GM12878 (cell line): ENCODE results near the gene GZMM. TPM values are rescaled to one million over a fixed set of nuclear protein-coding genes. Genes with fewer than 3 reads are reported as not detected.

Experiments
- BACH1 ChIP-seq: fragments of 450-650 bp; IDR thresholded peaks from 2 replicates; pipeline ENCODE4 v1.6.1; 2017; ENCODE audit warnings: mild to moderate bottlenecking, borderline replicate concordance
- BHLHE40 ChIP-seq, 2 experiments: fragments of 450-650 bp in 1 of 2; IDR thresholded peaks; 2 replicates each; pipeline ENCODE4 v1.6.1; 2011 to 2017; ENCODE audit warnings: low read depth in 2 of 2, borderline replicate concordance in 1 of 2, improper control_type of control experiment in 1 of 2, low read length in 1 of 2, mild to moderate bottlenecking in 1 of 2
- CTCF ChIP-seq, 3 experiments: IDR thresholded peaks in 2 of 3; conservative IDR thresholded peaks in 1 of 3; 2 replicates each; pipeline ENCODE4 v1.5.1; 2011; ENCODE audit warnings: low read depth in 3 of 3, low read length in 3 of 3, mild to moderate bottlenecking in 3 of 3, control low read depth in 2 of 3, moderate library complexity in 2 of 3, inconsistent platforms in 1 of 3, mixed read lengths in 1 of 3; ENCODE audit not compliant: control insufficient read depth in 2 of 3, insufficient read depth in 1 of 3; ENCODE audit errors: extremely low read depth in 1 of 3
- ETV6 ChIP-seq, 2 experiments: fragments of 450-650 bp in 1 of 2; IDR thresholded peaks in 1 of 2; conservative IDR thresholded peaks in 1 of 2; 2 replicates each; pipeline ENCODE4 v1.6.1; 2014; ENCODE audit warnings: antibody characterized with exemption in 1 of 2, borderline replicate concordance in 1 of 2, low read depth in 1 of 2, mild to moderate bottlenecking in 1 of 2, moderate library complexity in 1 of 2
- JUNB ChIP-seq: IDR thresholded peaks from 2 replicates; pipeline ENCODE4 v1.6.1; 2016; ENCODE audit warnings: antibody characterized with exemption, mild to moderate bottlenecking
- JUND ChIP-seq: IDR thresholded peaks from 2 replicates; pipeline ENCODE4 v1.6.1; 2012; ENCODE audit warnings: low read depth, mild to moderate bottlenecking, low read length, improper control_type of control experiment, moderate library complexity
- KDM1A ChIP-seq: fragments of 200-600 bp; sonication (generic); IDR thresholded peaks from 2 replicates; pipeline ENCODE4 v1.6.1; 2016; ENCODE audit warnings: borderline replicate concordance
- KLF5 ChIP-seq: fragments of 450-650 bp; IDR thresholded peaks from 2 replicates; pipeline ENCODE4 v1.6.1; 2014; ENCODE audit warnings: mild to moderate bottlenecking; ENCODE audit not compliant: partially characterized antibody
- MXI1 ChIP-seq: fragments of 150-350 bp; IDR thresholded peaks from 2 replicates; pipeline ENCODE4 v1.6.1; 2011; ENCODE audit warnings: low read depth, mild to moderate bottlenecking, inconsistent platforms, low read length, improper control_type of control experiment
- MYC ChIP-seq: IDR thresholded peaks from 2 replicates; pipeline ENCODE4 v1.6.1; 2011; ENCODE audit warnings: mild to moderate bottlenecking, low read length, moderate library complexity, inconsistent platforms; ENCODE audit not compliant: insufficient read depth, insufficient replicate concordance, insufficient read length, severe bottlenecking
- NFYA ChIP-seq: IDR thresholded peaks from 2 replicates; pipeline ENCODE4 v1.6.1; 2011; ENCODE audit warnings: low read depth, mild to moderate bottlenecking, low read length, improper control_type of control experiment, borderline replicate concordance
- NR2C1 ChIP-seq: fragments of 450-650 bp; IDR thresholded peaks from 2 replicates; pipeline ENCODE4 v1.6.1; 2017; ENCODE audit warnings: antibody characterized with exemption, mild to moderate bottlenecking, moderate library complexity
- PAX5 ChIP-seq: IDR thresholded peaks from 2 replicates; pipeline ENCODE4 v1.6.1; 2011; ENCODE audit warnings: low read depth, low read length, borderline replicate concordance
- POLR2A ChIP-seq: IDR thresholded peaks from 2 replicates; pipeline ENCODE4 v1.6.1; 2011; ENCODE audit warnings: low read depth, mild to moderate bottlenecking, low read length
- SMARCA5 ChIP-seq: fragments of 450-650 bp; IDR thresholded peaks from 2 replicates; pipeline ENCODE4 v1.6.1; 2017; ENCODE audit warnings: mild to moderate bottlenecking
- SPI1 ChIP-seq: IDR thresholded peaks from 2 replicates; pipeline ENCODE4 v1.6.1; 2011; ENCODE audit warnings: low read depth, mild to moderate bottlenecking, low read length, moderate library complexity, borderline replicate concordance; ENCODE audit not compliant: insufficient read depth
- SUZ12 ChIP-seq: fragments of 200-600 bp; sonication (generic); IDR thresholded peaks from one replicate; pipeline ENCODE4 v1.6.1; 2018; ENCODE audit warnings: antibody characterized with exemption, mild to moderate bottlenecking; ENCODE audit not compliant: unreplicated experiment
- YBX1 ChIP-seq: fragments of 450-650 bp; IDR thresholded peaks from 2 replicates; pipeline ENCODE4 v1.6.1; 2016; ENCODE audit warnings: antibody characterized with exemption
- ZBTB11 ChIP-seq: fragments of 450-650 bp; formaldehyde crosslinking; IDR thresholded peaks from 2 replicates; pipeline ENCODE4 v1.5.0; 2022; ENCODE audit warnings: mild to moderate bottlenecking, missing genetic modification characterization
- ZNF24 ChIP-seq: fragments of 450-650 bp; IDR thresholded peaks from 2 replicates; pipeline ENCODE4 v1.6.1; 2017; ENCODE audit warnings: antibody characterized with exemption, mild to moderate bottlenecking
- polyA plus RNA-seq, 11 experiments: library from polyadenylated mRNA; depleted of rRNA in 4 of 11; unstranded in 6 of 11; stranded (reverse) in 5 of 11; fragments of >200 nt; fragmentation: Nextera tagmentation in 4 of 11; fragmentation: Illumina TruSeq in 1 of 11; extraction: Ambion mirVana in 4 of 11; extraction: Trizol in 1 of 11; gene quantifications; 1 replicate in 1 of 11; 2 replicates in 10 of 11; pipeline versions ENCODE4 v1.2.1 to v1.2.3, GENCODE V29; 2011 to 2016; ENCODE audit warnings: inconsistent platforms in 2 of 11, missing spikeins in 2 of 11, low read depth in 1 of 11
- total RNA-seq, 4 experiments: library from RNA; depleted of rRNA in 3 of 4; stranded (reverse); fragments of >200 nt in 3 of 4; fragmentation: Illumina TruSeq in 1 of 4; extraction: Trizol in 1 of 4; gene quantifications; 2 replicates each; pipeline versions ENCODE4 v1.2.1 to v1.2.3, GENCODE V29; 2013 to 2021
- TF ChIP-seq, protein P1 (sequence below): fragments of 150-350 bp; IDR thresholded peaks from 2 replicates; pipeline ENCODE4 v1.6.1; 2016; ENCODE audit warnings: low read depth, low read length

GZMM gene
- total and polyA plus RNA-seq, 10 of the 15 experiments (the other 5 are each of a cell fraction or from before 2014, with no cell fraction given) = 0.09 to 0.48 (median 0.23) TPM; not detected in 7

DNA sequence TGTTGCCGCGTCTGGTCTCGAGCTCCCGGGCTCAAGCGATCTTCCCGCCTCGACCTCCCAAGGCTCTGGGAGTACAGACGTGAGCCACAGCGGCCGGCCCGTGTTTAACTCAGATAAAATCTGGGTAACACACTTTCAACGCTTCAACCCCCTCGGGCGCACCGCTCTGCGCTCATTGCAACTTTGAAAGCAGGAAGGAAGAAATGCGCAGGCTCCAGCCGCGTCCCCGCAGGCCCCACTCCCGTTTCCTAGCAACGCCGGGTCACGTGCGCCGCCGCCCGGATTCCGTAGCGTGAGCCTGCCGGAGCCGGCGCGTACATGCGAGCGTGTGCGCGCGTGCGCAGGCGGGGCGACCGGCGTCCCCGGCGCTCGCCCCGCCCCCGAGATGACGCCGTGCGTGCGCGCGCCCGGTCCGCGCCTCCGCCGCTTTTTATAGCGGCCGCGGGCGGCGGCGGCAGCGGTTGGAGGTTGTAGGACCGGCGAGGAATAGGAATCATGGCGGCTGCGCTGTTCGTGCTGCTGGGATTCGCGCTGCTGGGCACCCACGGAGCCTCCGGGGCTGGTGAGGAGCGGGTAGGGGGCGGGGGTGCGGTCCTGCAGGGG, 28.4 kb downstream of the GZMM start, which contains the start of gene BSG (continued):
- TF ChIP-seq, protein P1, sequence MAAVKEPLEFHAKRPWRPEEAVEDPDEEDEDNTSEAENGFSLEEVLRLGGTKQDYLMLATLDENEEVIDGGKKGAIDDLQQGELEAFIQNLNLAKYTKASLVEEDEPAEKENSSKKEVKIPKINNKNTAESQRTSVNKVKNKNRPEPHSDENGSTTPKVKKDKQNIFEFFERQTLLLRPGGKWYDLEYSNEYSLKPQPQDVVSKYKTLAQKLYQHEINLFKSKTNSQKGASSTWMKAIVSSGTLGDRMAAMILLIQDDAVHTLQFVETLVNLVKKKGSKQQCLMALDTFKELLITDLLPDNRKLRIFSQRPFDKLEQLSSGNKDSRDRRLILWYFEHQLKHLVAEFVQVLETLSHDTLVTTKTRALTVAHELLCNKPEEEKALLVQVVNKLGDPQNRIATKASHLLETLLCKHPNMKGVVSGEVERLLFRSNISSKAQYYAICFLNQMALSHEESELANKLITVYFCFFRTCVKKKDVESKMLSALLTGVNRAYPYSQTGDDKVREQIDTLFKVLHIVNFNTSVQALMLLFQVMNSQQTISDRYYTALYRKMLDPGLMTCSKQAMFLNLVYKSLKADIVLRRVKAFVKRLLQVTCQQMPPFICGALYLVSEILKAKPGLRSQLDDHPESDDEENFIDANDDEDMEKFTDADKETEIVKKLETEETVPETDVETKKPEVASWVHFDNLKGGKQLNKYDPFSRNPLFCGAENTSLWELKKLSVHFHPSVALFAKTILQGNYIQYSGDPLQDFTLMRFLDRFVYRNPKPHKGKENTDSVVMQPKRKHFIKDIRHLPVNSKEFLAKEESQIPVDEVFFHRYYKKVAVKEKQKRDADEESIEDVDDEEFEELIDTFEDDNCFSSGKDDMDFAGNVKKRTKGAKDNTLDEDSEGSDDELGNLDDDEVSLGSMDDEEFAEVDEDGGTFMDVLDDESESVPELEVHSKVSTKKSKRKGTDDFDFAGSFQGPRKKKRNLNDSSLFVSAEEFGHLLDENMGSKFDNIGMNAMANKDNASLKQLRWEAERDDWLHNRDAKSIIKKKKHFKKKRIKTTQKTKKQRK = no peak
- TF ChIP-seq POLR2A = peak; percentile 99
- peak; percentile 98 to 99 for TF ChIP-seq BHLHE40 (IDR thresholded peaks at IDR 0.05; ENCODE audit: borderline replicate concordance in 1 of 2, low read depth in 2 of 2, low read length in 1 of 2)
- 0 out of 2 replicates have a peak, but pooled peaks have one; percentile 13 for TF ChIP-seq ZNF24
- TF ChIP-seq CTCF (IDR thresholded peaks at IDR 0.05 in 2 of 3, conservative IDR thresholded peaks at IDR 0.05 in 1 of 3; ENCODE audit: control insufficient read depth in 2 of 3, extremely low read depth in 1 of 3, insufficient read depth in 1 of 3, low read depth in 3 of 3, low read length in 3 of 3) = no peak
- TF ChIP-seq NR2C1 = 0 out of 2 replicates have a peak, but pooled peaks have one; percentile 38
- no peak for TF ChIP-seq JUNB
- TF ChIP-seq SUZ12 = no peak
- peak; percentile 94 for TF ChIP-seq MXI1
- TF ChIP-seq BACH1 = peak; percentile 92
- TF ChIP-seq KLF5 = peak; percentile 58
- peak; percentile 71; the same call in 1 of the 2 replicates for TF ChIP-seq SMARCA5
- no peak for TF ChIP-seq SPI1
- no peak for TF ChIP-seq ZBTB11 (CRISPR knock-in tag)
- TF ChIP-seq NFYA = no peak
- TF ChIP-seq YBX1 = no peak
- no peak for TF ChIP-seq JUND
- no peak for TF ChIP-seq KDM1A
- TF ChIP-seq ETV6 (conservative IDR thresholded peaks at IDR 0.05 in 1 of 2, IDR thresholded peaks at IDR 0.05 in 1 of 2; ENCODE audit: borderline replicate concordance in 1 of 2, low read depth in 1 of 2) = no peak
- TF ChIP-seq MYC = no peak
- TF ChIP-seq PAX5 = no peak
